HEK293 (cell line): ENCODE results near the gene MS4A5.

Experiments
- GLI2 ChIP-seq: fragments of 450-650 bp; formaldehyde crosslinking; IDR thresholded peaks from 2 replicates; pipeline ENCODE4; 2017; ENCODE audit warnings: missing biosample characterization, missing genetic modification characterization, low read depth, borderline replicate concordance
- SETDB1 ChIP-seq: IDR thresholded peaks from one replicate; pipeline ENCODE4 v1.6.1; 2017; ENCODE audit warnings: mild to moderate bottlenecking, low read length, moderate library complexity, mixed read lengths; ENCODE audit not compliant: insufficient read length
- ZNF416 ChIP-seq: fragments of 450-650 bp; formaldehyde crosslinking; IDR thresholded peaks from 2 replicates; pipeline ENCODE4 v1.5.1; 2016; ENCODE audit warnings: missing biosample characterization, missing genetic modification characterization
- ZNF501 ChIP-seq: fragments of 450-650 bp; formaldehyde crosslinking; IDR thresholded peaks from 2 replicates; pipeline ENCODE4 v1.5.1; 2016; ENCODE audit warnings: missing biosample characterization, missing genetic modification characterization
- ZNF548 ChIP-seq: fragments of 450-650 bp; formaldehyde crosslinking; IDR thresholded peaks from 2 replicates; pipeline ENCODE4 v1.5.1; 2016; ENCODE audit warnings: missing biosample characterization, missing genetic modification characterization
- ZNF555 ChIP-seq: fragments of 450-650 bp; formaldehyde crosslinking; conservative IDR thresholded peaks from 2 replicates; pipeline ENCODE4 v1.5.1; 2017; ENCODE audit warnings: missing biosample characterization, mild to moderate bottlenecking, missing genetic modification characterization, inconsistent platforms
- TF ChIP-seq, protein P1 (sequence below): fragments of 450-650 bp; formaldehyde crosslinking; IDR thresholded peaks from 2 replicates; pipeline ENCODE4 v1.5.1; 2016; ENCODE audit warnings: missing biosample characterization, missing genetic modification characterization
- TF ChIP-seq, protein P2 (sequence below): fragments of 450-650 bp; formaldehyde crosslinking; IDR thresholded peaks from 2 replicates; pipeline ENCODE4 v1.5.1; 2016; ENCODE audit warnings: missing biosample characterization, missing genetic modification characterization
- TF ChIP-seq, protein P3 (sequence below): fragments of 450-650 bp; formaldehyde crosslinking; IDR thresholded peaks from 2 replicates; pipeline ENCODE4 v1.5.1; 2016; ENCODE audit warnings: missing biosample characterization, missing genetic modification characterization

DNA sequence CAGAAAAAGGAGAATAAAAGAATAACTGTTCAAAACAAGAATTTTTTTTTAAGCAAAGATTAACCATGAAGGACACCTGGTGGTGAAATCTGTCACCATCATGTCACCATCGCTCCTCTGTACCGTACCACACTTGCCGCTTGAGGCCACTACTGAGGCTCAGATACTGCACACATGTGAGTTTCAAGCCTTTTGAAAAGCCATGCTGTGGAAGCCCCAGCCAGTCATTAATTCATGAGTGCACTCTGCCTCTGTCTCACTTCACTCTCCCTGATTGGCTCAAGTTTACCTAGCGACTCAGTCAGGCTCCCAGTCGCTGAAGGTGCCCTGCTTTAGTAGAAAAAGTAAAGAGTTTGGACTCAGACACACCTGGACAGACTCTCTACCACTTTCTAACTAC, 56.6 kb downstream of the MS4A5 start:
- no peak for TF ChIP-seq ZNF548 (tag by site-specific recombination)
- TF ChIP-seq, protein P1, sequence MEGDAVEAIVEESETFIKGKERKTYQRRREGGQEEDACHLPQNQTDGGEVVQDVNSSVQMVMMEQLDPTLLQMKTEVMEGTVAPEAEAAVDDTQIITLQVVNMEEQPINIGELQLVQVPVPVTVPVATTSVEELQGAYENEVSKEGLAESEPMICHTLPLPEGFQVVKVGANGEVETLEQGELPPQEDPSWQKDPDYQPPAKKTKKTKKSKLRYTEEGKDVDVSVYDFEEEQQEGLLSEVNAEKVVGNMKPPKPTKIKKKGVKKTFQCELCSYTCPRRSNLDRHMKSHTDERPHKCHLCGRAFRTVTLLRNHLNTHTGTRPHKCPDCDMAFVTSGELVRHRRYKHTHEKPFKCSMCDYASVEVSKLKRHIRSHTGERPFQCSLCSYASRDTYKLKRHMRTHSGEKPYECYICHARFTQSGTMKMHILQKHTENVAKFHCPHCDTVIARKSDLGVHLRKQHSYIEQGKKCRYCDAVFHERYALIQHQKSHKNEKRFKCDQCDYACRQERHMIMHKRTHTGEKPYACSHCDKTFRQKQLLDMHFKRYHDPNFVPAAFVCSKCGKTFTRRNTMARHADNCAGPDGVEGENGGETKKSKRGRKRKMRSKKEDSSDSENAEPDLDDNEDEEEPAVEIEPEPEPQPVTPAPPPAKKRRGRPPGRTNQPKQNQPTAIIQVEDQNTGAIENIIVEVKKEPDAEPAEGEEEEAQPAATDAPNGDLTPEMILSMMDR (tag by site-specific recombination), result no peak
- TF ChIP-seq ZNF416 (tag by site-specific recombination), result no peak
- TF ChIP-seq, protein P2, sequence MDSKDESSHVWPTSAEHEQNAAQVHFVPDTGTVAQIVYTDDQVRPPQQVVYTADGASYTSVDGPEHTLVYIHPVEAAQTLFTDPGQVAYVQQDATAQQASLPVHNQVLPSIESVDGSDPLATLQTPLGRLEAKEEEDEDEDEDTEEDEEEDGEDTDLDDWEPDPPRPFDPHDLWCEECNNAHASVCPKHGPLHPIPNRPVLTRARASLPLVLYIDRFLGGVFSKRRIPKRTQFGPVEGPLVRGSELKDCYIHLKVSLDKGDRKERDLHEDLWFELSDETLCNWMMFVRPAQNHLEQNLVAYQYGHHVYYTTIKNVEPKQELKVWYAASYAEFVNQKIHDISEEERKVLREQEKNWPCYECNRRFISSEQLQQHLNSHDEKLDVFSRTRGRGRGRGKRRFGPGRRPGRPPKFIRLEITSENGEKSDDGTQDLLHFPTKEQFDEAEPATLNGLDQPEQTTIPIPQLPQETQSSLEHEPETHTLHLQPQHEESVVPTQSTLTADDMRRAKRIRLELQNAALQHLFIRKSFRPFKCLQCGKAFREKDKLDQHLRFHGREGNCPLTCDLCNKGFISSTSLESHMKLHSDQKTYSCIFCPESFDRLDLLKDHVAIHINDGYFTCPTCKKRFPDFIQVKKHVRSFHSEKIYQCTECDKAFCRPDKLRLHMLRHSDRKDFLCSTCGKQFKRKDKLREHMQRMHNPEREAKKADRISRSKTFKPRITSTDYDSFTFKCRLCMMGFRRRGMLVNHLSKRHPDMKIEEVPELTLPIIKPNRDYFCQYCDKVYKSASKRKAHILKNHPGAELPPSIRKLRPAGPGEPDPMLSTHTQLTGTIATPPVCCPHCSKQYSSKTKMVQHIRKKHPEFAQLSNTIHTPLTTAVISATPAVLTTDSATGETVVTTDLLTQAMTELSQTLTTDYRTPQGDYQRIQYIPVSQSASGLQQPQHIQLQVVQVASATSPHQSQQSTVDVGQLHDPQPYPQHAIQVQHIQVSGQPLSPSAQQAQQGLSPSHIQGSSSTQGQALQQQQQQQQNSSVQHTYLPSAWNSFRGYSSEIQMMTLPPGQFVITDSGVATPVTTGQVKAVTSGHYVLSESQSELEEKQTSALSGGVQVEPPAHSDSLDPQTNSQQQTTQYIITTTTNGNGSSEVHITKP (tag by site-specific recombination), result no peak
- no peak for TF ChIP-seq GLI2 (tag by site-specific recombination)
- TF ChIP-seq ZNF501 (tag by site-specific recombination), result no peak
- TF ChIP-seq, protein P3, sequence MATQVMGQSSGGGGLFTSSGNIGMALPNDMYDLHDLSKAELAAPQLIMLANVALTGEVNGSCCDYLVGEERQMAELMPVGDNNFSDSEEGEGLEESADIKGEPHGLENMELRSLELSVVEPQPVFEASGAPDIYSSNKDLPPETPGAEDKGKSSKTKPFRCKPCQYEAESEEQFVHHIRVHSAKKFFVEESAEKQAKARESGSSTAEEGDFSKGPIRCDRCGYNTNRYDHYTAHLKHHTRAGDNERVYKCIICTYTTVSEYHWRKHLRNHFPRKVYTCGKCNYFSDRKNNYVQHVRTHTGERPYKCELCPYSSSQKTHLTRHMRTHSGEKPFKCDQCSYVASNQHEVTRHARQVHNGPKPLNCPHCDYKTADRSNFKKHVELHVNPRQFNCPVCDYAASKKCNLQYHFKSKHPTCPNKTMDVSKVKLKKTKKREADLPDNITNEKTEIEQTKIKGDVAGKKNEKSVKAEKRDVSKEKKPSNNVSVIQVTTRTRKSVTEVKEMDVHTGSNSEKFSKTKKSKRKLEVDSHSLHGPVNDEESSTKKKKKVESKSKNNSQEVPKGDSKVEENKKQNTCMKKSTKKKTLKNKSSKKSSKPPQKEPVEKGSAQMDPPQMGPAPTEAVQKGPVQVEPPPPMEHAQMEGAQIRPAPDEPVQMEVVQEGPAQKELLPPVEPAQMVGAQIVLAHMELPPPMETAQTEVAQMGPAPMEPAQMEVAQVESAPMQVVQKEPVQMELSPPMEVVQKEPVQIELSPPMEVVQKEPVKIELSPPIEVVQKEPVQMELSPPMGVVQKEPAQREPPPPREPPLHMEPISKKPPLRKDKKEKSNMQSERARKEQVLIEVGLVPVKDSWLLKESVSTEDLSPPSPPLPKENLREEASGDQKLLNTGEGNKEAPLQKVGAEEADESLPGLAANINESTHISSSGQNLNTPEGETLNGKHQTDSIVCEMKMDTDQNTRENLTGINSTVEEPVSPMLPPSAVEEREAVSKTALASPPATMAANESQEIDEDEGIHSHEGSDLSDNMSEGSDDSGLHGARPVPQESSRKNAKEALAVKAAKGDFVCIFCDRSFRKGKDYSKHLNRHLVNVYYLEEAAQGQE (tag by site-specific recombination), result no peak
- TF ChIP-seq ZNF555 (tag by site-specific recombination), result no peak
- TF ChIP-seq SETDB1, result no peak
